Measurements from ENCODE around the gene NTRK1. TPM values are rescaled to one million over a fixed set of nuclear protein-coding genes. Genes with fewer than 3 reads are reported as not detected.

NTRK1 gene
- total RNA-seq, 3 donors from 2014 or later (not counting 1 experiment from before 2014, with no cell fraction given): 1.7 to 16.7 (median 2.4) TPM

- no peak for TF ChIP-seq CTCF (IDR thresholded peaks at IDR 0.05)
- Mint-ChIP-seq H3K27me3 (ENCODE audit: low read depth in 2 of 2) (peaks cover 13 to 30% of the 10 kb centered on the region in 2 donors), H3K4me3 (no peak overlapping the region), H3K36me3 (no peaks in the 10 kb centered on the region), H3K9me3 (no peaks in the 10 kb centered on the region), H3K4me1 (peaks cover 15 to 35% of the 10 kb centered on the region in 2 donors), H3K27ac (peak overlapping the region in 1 of 2 donors; percentile 80)
- Histone ChIP-seq H3K4me3 (ENCODE audit: low read length) (no peak overlapping the region), H3K27ac (ENCODE audit: low read length) (no peak overlapping the region), H3K27me3 (ENCODE audit: control insufficient read depth, insufficient read depth, low read length) (peaks cover 17% of the 10 kb centered on the region), H3K4me1 (ENCODE audit: control insufficient read depth, insufficient read depth, low read length) (peaks cover 28% of the 10 kb centered on the region), H3K9me3 (ENCODE audit: control insufficient read depth, insufficient read depth, low read length) (no peaks in the 10 kb centered on the region), H3K36me3 (ENCODE audit: control insufficient read depth, insufficient read depth, low read length) (no peaks in the 10 kb centered on the region)
- ATAC-seq (no peak), DNase-seq (no peak)
- 36% methylated on average over 23 of the region's 23 CpGs for WGBS (ENCODE audit: insufficient coverage)
- intact Hi-C loops (cut with micrococcal nuclease): no loop called here
Measured at GRCh38 chr1:156849151-156849496, 11.5 kb upstream of the NTRK1 start.

- ATAC-seq: no peak
- Histone ChIP-seq H3K4me1 (ENCODE audit: control insufficient read depth, insufficient read depth, low read length) (peaks cover 14% of the 10 kb centered on the region), H3K36me3 (ENCODE audit: control insufficient read depth, insufficient read depth, low read length) (no peaks in the 10 kb centered on the region), H3K27me3 (ENCODE audit: control insufficient read depth, insufficient read depth, low read length) (peaks cover 2% of the 10 kb centered on the region), H3K27ac (ENCODE audit: low read length) (no peak overlapping the region), H3K9me3 (ENCODE audit: control insufficient read depth, insufficient read depth, low read length) (no peaks in the 10 kb centered on the region), H3K4me3 (ENCODE audit: low read length) (no peak overlapping the region)
- Mint-ChIP-seq H3K36me3 (no peaks in the 10 kb centered on the region), H3K27ac (no peak overlapping the region), H3K4me1 (peaks cover 6 to 14% of the 10 kb centered on the region in 2 donors), H3K27me3 (ENCODE audit: low read depth in 2 of 2) (peaks cover 12 to 15% of the 10 kb centered on the region in 2 donors), H3K9me3 (no peaks in the 10 kb centered on the region), H3K4me3 (no peak overlapping the region)
- 89% methylated on average over 17 of the region's 17 CpGs for WGBS (ENCODE audit: insufficient coverage)
- intact Hi-C loops (cut with micrococcal nuclease): no loop called here
- DNase-seq: no peak
- no peak for TF ChIP-seq CTCF (IDR thresholded peaks at IDR 0.05)
Measured at GRCh38 chr1:156851779-156852417, 8.8 kb upstream of the NTRK1 start.

- H3K36me3 ChIP-seq (ENCODE audit: control insufficient read depth, insufficient read depth, low read length): no peaks in the 10 kb centered on the region
- Mint-ChIP-seq H3K4me3 (no peak overlapping the region), H3K27me3 (ENCODE audit: low read depth in 2 of 2) (peaks cover 8 to 15% of the 10 kb centered on the region in 2 donors), H3K9me3 (no peaks in the 10 kb centered on the region), H3K4me1 (peaks cover 6 to 14% of the 10 kb centered on the region in 2 donors), H3K36me3 (no peaks in the 10 kb centered on the region), H3K27ac (no peak overlapping the region)
- H3K27ac ChIP-seq (ENCODE audit: low read length): no peak overlapping the region
- no peak overlapping the region for H3K4me3 ChIP-seq (ENCODE audit: low read length)
- ATAC-seq (no peak), DNase-seq (no peak)
- TF ChIP-seq CTCF (IDR thresholded peaks at IDR 0.05): no peak
- intact Hi-C loops (cut with micrococcal nuclease): no loop called here
- WGBS (ENCODE audit: insufficient coverage): 78% methylated on average over 9 of the region's 9 CpGs
- H3K27me3 ChIP-seq (ENCODE audit: control insufficient read depth, insufficient read depth, low read length): peaks cover 2% of the 10 kb centered on the region
- peaks cover 14% of the 10 kb centered on the region for H3K4me1 ChIP-seq (ENCODE audit: control insufficient read depth, insufficient read depth, low read length)
- H3K9me3 ChIP-seq (ENCODE audit: control insufficient read depth, insufficient read depth, low read length): no peaks in the 10 kb centered on the region
Measured at GRCh38 chr1:156852418-156852874, 8.2 kb upstream of the NTRK1 start.

- 90% methylated on average over 19 of the region's 19 CpGs for WGBS (ENCODE audit: insufficient coverage)
- H3K36me3 Mint-ChIP-seq: no peaks in the 10 kb centered on the region
- H3K4me1 ChIP-seq (ENCODE audit: control insufficient read depth, insufficient read depth, low read length): peaks cover 5% of the 10 kb centered on the region
- intact Hi-C loops (cut with micrococcal nuclease): no loop called here
- no peaks in the 10 kb centered on the region for H3K36me3 ChIP-seq (ENCODE audit: control insufficient read depth, insufficient read depth, low read length)
- DNase-seq (no peak), ATAC-seq (no peak)
- H3K27me3 ChIP-seq (ENCODE audit: control insufficient read depth, insufficient read depth, low read length): peaks cover 9% of the 10 kb centered on the region
- no peak overlapping the region for H3K27ac ChIP-seq (ENCODE audit: low read length)
- no peak overlapping the region for H3K27ac Mint-ChIP-seq
- no peak overlapping the region for H3K4me3 ChIP-seq (ENCODE audit: low read length)
- peaks cover 0 to 9% of the 10 kb centered on the region in 2 donors for H3K4me1 Mint-ChIP-seq
- no peaks in the 10 kb centered on the region for H3K9me3 Mint-ChIP-seq
- no peaks in the 10 kb centered on the region for H3K9me3 ChIP-seq (ENCODE audit: control insufficient read depth, insufficient read depth, low read length)
- TF ChIP-seq CTCF (IDR thresholded peaks at IDR 0.05): no peak
- H3K27me3 Mint-ChIP-seq (ENCODE audit: low read depth in 2 of 2): peaks cover 16 to 21% of the 10 kb centered on the region in 2 donors
- no peak overlapping the region for H3K4me3 Mint-ChIP-seq
Measured at GRCh38 chr1:156853761-156854160, 6.9 kb upstream of the NTRK1 start.
